Heart right ventricle (tissue), 16 donors: ENCODE measurements around the gene BET1. TPM values are rescaled to one million over a fixed set of nuclear protein-coding genes. Genes with fewer than 3 reads are reported as not detected.

Source experiments
- ATAC-seq, 8 donors: fragments of 200-7000 bp; cut with Tn5 transposase; one replicate each; pipeline ENCODE4 v1.9.1; 2020; ENCODE audit warnings: mild to moderate bottlenecking in 8 of 8, moderate library complexity in 8 of 8, moderate number of reproducible peaks in 1 of 8
- DNase-seq, 2 donors: peaks; one replicate each; pipeline ENCODE4 v3.0.0-alpha.2; 2020
- H3K27ac ChIP-seq, 10 donors: fragments of 200-600 bp; sonication (generic) in 2 of 10; one replicate each; pipeline versions ENCODE4 v1.5.0 to v1.8.0; 2020 to 2022; ENCODE audit warnings: mild to moderate bottlenecking in 3 of 10
- H3K27me3 ChIP-seq, 7 donors: fragments of 200-600 bp; one replicate each; pipeline ENCODE4 v1.8.0; 2021 to 2022; ENCODE audit warnings: mild to moderate bottlenecking in 2 of 7
- H3K36me3 ChIP-seq, 9 donors: fragments of 200-600 bp; sonication (generic) in 1 of 9; one replicate each; pipeline versions ENCODE4 v1.5.0 to v1.8.0; 2020 to 2022; ENCODE audit warnings: mild to moderate bottlenecking in 2 of 9
- H3K4me1 ChIP-seq, 9 donors: fragments of 200-600 bp; sonication (generic) in 1 of 9; one replicate each; pipeline versions ENCODE4 v1.5.0 to v1.8.0; 2020 to 2022; ENCODE audit warnings: mild to moderate bottlenecking in 4 of 9
- H3K4me3 ChIP-seq, 10 donors: fragments of 200-600 bp; sonication (generic) in 2 of 10; one replicate each; pipeline versions ENCODE4 v1.5.0 to v1.8.0; 2020 to 2022; ENCODE audit warnings: mild to moderate bottlenecking in 7 of 10, moderate library complexity in 2 of 10
- H3K9me3 ChIP-seq, 11 donors: fragments of 200-600 bp in 10 of 11; sonication (generic) in 2 of 11; one replicate each; pipeline versions ENCODE4 v1.5.0 to v1.8.0; 2013 to 2022; ENCODE audit warnings: mild to moderate bottlenecking in 2 of 11, control low read depth in 1 of 11, moderate library complexity in 1 of 11
- CTCF ChIP-seq, 9 donors: fragments of 200-600 bp; sonication (generic) in 2 of 9; IDR thresholded peaks; one replicate each; pipeline versions ENCODE4 v1.5.0 to v1.8.0; 2021 to 2022; ENCODE audit warnings: antibody characterized with exemption in 9 of 9, mild to moderate bottlenecking in 5 of 9, moderate library complexity in 1 of 9
- WGBS, 2 donors: extraction: QIAGEN DNeasy Blood & Tissue Kit; methylation state at CpG; one replicate each; pipeline ENCODE4 v1.1.7; 2013; ENCODE audit warnings: inconsistent platforms in 1 of 2; 5-methylcytosine and 5-hydroxymethylcytosine counted together
- intact Hi-C, 10 donors: fragments of 100-400 bp; cut with DNase I; formaldehyde crosslinking; loops; one replicate each; pipeline versions ENCODE4 v1.11.1 to v1.14.2; 2022
- polyA plus RNA-seq, 2 donors: library from polyadenylated mRNA; stranded (reverse); fragments of 200-250 nt; gene quantifications; one replicate each; pipeline ENCODE4 v1.2.3, GENCODE V29; 2013
- total RNA-seq, 10 donors: library from RNA; stranded (reverse); fragmentation: NEBNext Ultra II Directional in 3 of 10; extraction: Animal tissue kit (Norgen Biotek cat#: 25700) in 3 of 10; gene quantifications; one replicate each; pipeline versions ENCODE4 v1.2.1 to v1.2.4, GENCODE V29; 2021 to 2023
- donor health status: Arrhythmogenic right ventricular cardiomyopathy.
- donor health status: ischemic (EF 13 %, LVEDD 7.1; RV severe dilation, severe dysfunction).
- donor health status: healthy with polysubstance abuse.
- donor health status: DM: no; HTN: yes; CAD: no.
- donor health status: DM: no; HTN: no; CAD: no.
- donor health status: ischemic (EF 25% LVEDD 6.9; RV normal size, moderate dysfunction).
- donor health status: ischemic (EF 25% LVEDD 5.7; RV mildly dilated, moderate dysfunction).
- donor health status: healthy.
- donor health status: DM: yes; HTN: yes; CAD: no.
- donor health status: Ischemic cardiomyopathy.
- donor health status: ischemic (EF 35%, LVEDD 5.7; RV mildly dilated, moderate dysfunction).
- donor health status: nonischemic (EF 11% LVEDD 7.7; RV severe dilation, severe dysfunction).
- donor health status: DM: yes; HTN: yes; CAD: no.
- donor health status: PGD.
- donor health status: ischemic (EF 29% LVEDD 5.4; RV normal size, mild dysfunction).
- donor health status: nonischemic (EF 23%, LVEDD 6.1; RV moderate dilation, normal function).

Gene BET1
- total and polyA plus RNA-seq, 12 donors, result 6.9 to 20.2 (median 11.7) TPM

- Histone ChIP-seq H3K4me3 (no peak overlapping the region), H3K27me3 (peaks cover 0 to 17% (median 0%) of the 10 kb centered on the region in 7 donors), H3K36me3 (no peaks in the 10 kb centered on the region), H3K9me3 (peaks cover 0 to 2% (median 0%) of the 10 kb centered on the region in 11 donors), H3K27ac (no peak overlapping the region), H3K4me1 (peaks cover 0 to 9% (median 0%) of the 10 kb centered on the region in 9 donors)
- intact Hi-C loops, result no loop called here
- ATAC-seq (no peak), DNase-seq (no peak)
- TF ChIP-seq CTCF (IDR thresholded peaks at IDR 0.05), result no peak
Measured at GRCh38 chr7:94041529-94041928, 37.4 kb upstream of the BET1 start.

- 52 to 53% methylated on average over 2 of the region's 2 CpGs for WGBS, 2 donors
- Histone ChIP-seq H3K4me1 (peaks cover 0 to 9% (median 0%) of the 10 kb centered on the region in 9 donors), H3K27me3 (peaks cover 0 to 17% (median 0%) of the 10 kb centered on the region in 7 donors), H3K27ac (no peak overlapping the region), H3K4me3 (no peak overlapping the region), H3K36me3 (no peaks in the 10 kb centered on the region), H3K9me3 (no peaks in the 10 kb centered on the region)
- no peak for DNase-seq
- ATAC-seq, result no peak
- TF ChIP-seq CTCF (IDR thresholded peaks at IDR 0.05), result no peak
- intact Hi-C loops, result no loop called here
Measured at GRCh38 chr7:94040254-94040653, 36.1 kb upstream of the BET1 start.

- TF ChIP-seq CTCF (IDR thresholded peaks at IDR 0.05), result no peak
- Histone ChIP-seq H3K9me3 (no peaks in the 10 kb centered on the region), H3K36me3 (no peaks in the 10 kb centered on the region), H3K4me1 (peaks cover 0 to 9% (median 0%) of the 10 kb centered on the region in 9 donors), H3K27me3 (peaks cover 0 to 17% (median 0%) of the 10 kb centered on the region in 7 donors), H3K4me3 (no peak overlapping the region), H3K27ac (no peak overlapping the region)
- intact Hi-C loops, result no loop called here
- DNase-seq (no peak), ATAC-seq (no peak)
- WGBS, 2 donors, result 75 to 76% methylated on average over 9 of the region's 9 CpGs
Measured at GRCh38 chr7:94039368-94040035, 35.3 kb upstream of the BET1 start.

- WGBS, 2 donors, result 73 to 76% methylated on average over 2 of the region's 2 CpGs
- intact Hi-C loops, result no loop called here
Measured at GRCh38 chr7:94031865-94032264, 27.7 kb upstream of the BET1 start.

More at GRCh38 chr7:94031865-94032264, 27.7 kb upstream of the BET1 start:
- Histone ChIP-seq H3K9me3 (no peaks in the 10 kb centered on the region), H3K4me1 (no peaks in the 10 kb centered on the region), H3K27ac (no peak overlapping the region), H3K27me3 (no peaks in the 10 kb centered on the region), H3K4me3 (no peak overlapping the region), H3K36me3 (no peaks in the 10 kb centered on the region)
- TF ChIP-seq CTCF (IDR thresholded peaks at IDR 0.05), result no peak
- DNase-seq (no peak), ATAC-seq (no peak)
